Adrenal gland (tissue), 5 donors: Measurements from ENCODE around the gene PRDM15.

Experiments used
- CTCF ChIP-seq, 6 experiments: fragments of 450-650 bp in 4 of 6; fragments of 200-600 bp in 2 of 6; sonication (generic) in 1 of 6; IDR thresholded peaks; 1 replicate in 5 of 6; 2 replicates in 1 of 6; pipeline versions ENCODE4 v1.5.1 to v1.8.0; 2016 to 2021; ENCODE audit warnings: antibody characterized with exemption in 6 of 6, mild to moderate bottlenecking in 2 of 6, moderate library complexity in 1 of 6
- POLR2A ChIP-seq, 2 donors: fragments of 450-650 bp; IDR thresholded peaks; one replicate each; pipeline ENCODE4 v1.6.1; 2017; ENCODE audit warnings: antibody characterized with exemption in 2 of 2, mild to moderate bottlenecking in 2 of 2, moderate library complexity in 1 of 2
- donor health status: DM: no; HTN: no; CAD: no.

- no peak for TF ChIP-seq CTCF (IDR thresholded peaks at IDR 0.05)
- no peak for TF ChIP-seq POLR2A (IDR thresholded peaks at IDR 0.05)
Measured at GRCh38 chr21:41772351-41773080, 106.6 kb downstream of the PRDM15 start.
